IPS-15b (cell line): ENCODE measurements around the gene SLC39A12.

ENCODE experiments used
- H3K27me3 ChIP-seq: one replicate; pipeline ENCODE4 v1.6.1; 2013; ENCODE audit warnings: low read length; ENCODE audit not compliant: control insufficient read depth, insufficient read depth
- H3K36me3 ChIP-seq: one replicate; pipeline ENCODE4 v1.6.1; 2013; ENCODE audit warnings: low read length; ENCODE audit not compliant: control insufficient read depth, insufficient read depth
- H3K4me1 ChIP-seq: one replicate; pipeline ENCODE4 v1.6.1; 2013; ENCODE audit warnings: mild to moderate bottlenecking, low read length; ENCODE audit not compliant: control insufficient read depth, insufficient read depth
- H3K4me3 ChIP-seq: one replicate; pipeline ENCODE4 v1.5.1; 2013; ENCODE audit warnings: low read depth, low read length
- H3K9ac ChIP-seq: one replicate; pipeline ENCODE4 v1.6.1; 2013; ENCODE audit warnings: low read depth, mild to moderate bottlenecking, low read length
- H3K9me3 ChIP-seq: one replicate; pipeline ENCODE4 v1.6.1; 2013; ENCODE audit warnings: mild to moderate bottlenecking, low read length; ENCODE audit not compliant: control insufficient read depth, insufficient read depth

Gene SLC39A12

DNA sequence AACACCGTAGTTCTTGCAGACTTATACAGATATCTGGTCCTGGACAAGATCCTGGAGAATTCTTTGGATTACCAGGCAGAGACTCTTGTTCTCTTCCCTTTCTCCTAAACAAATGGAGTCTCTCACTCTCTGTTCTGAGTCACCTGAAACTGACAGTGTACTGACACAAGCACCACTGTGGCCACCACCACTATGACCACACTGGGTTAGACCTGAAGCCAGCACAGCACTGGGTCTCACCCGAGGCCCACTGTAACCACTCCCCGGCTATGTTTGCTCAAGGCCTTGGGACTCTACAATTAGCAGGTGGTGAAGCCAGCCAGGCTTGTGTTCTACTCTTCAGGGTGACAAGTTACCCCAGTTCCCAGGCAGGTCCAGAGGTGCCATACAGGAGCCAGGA lies 22.8 kb downstream of the SLC39A12 start:
- Histone ChIP-seq H3K4me3 (no peak overlapping the region), H3K9me3 (no peaks in the 10 kb centered on the region), H3K9ac (no peak overlapping the region), H3K4me1 (no peaks in the 10 kb centered on the region), H3K36me3 (no peaks in the 10 kb centered on the region), H3K27me3 (no peaks in the 10 kb centered on the region)

GRCh38 chr10:17980846-17981565 lies 29.3 kb downstream of the SLC39A12 start:
- no peaks in the 10 kb centered on the region for H3K36me3 ChIP-seq
- H3K4me1 ChIP-seq = no peaks in the 10 kb centered on the region
- H3K27me3 ChIP-seq = no peaks in the 10 kb centered on the region
- H3K9me3 ChIP-seq = no peaks in the 10 kb centered on the region
- no peak overlapping the region for H3K9ac ChIP-seq
- H3K4me3 ChIP-seq = no peak overlapping the region

DNA sequence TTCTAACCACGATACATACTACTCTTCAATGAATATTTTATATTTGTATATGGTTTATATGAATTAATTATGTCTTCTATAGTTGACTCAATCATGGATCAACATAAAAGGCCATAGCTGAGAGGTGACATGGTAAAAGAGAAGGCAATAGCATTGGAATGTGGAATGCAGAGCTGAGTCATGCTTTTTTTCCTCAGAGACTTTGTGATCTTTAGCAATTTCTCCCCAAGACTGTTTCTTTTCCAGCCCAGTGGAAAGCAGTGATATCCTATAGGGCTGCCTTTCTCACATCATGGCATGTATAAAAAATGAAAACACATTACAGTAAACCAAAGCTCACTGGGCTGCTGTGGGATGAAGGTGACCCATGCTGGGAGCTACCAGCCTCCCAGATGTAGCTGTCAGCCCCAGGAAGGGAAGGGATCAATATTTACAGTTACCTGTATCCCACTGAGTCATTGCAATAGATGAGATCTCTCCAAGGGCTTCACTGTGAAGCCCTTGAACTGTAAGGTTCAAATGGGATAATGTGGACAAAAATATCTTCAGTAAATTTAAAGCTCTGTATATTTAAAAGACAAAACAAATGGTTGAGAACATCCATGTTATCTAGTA lies 30.2 kb downstream of the SLC39A12 start:
- H3K9ac ChIP-seq = no peak overlapping the region
- H3K36me3 ChIP-seq = no peaks in the 10 kb centered on the region
- H3K4me1 ChIP-seq = no peaks in the 10 kb centered on the region
- H3K9me3 ChIP-seq = no peaks in the 10 kb centered on the region
- no peak overlapping the region for H3K4me3 ChIP-seq
- H3K27me3 ChIP-seq = no peaks in the 10 kb centered on the region

- H3K9me3 ChIP-seq = no peaks in the 10 kb centered on the region
- no peak overlapping the region for H3K4me3 ChIP-seq
- no peaks in the 10 kb centered on the region for H3K27me3 ChIP-seq
- H3K9ac ChIP-seq = no peak overlapping the region
- no peaks in the 10 kb centered on the region for H3K4me1 ChIP-seq
- H3K36me3 ChIP-seq = no peaks in the 10 kb centered on the region
Observed at GRCh38 chr10:17984056-17984455, 32.3 kb downstream of the SLC39A12 start.

- H3K27me3 ChIP-seq = no peaks in the 10 kb centered on the region
- no peaks in the 10 kb centered on the region for H3K36me3 ChIP-seq
- H3K9ac ChIP-seq = no peak overlapping the region
- H3K4me3 ChIP-seq = no peak overlapping the region
- no peaks in the 10 kb centered on the region for H3K9me3 ChIP-seq
- no peaks in the 10 kb centered on the region for H3K4me1 ChIP-seq
Observed at GRCh38 chr10:17984563-17984962, 32.8 kb downstream of the SLC39A12 start.

GRCh38 chr10:17989908-17990767 lies 38.4 kb downstream of the SLC39A12 start:
- Histone ChIP-seq H3K27me3 (no peaks in the 10 kb centered on the region), H3K4me3 (no peak overlapping the region), H3K9ac (no peak overlapping the region), H3K9me3 (no peaks in the 10 kb centered on the region), H3K4me1 (no peaks in the 10 kb centered on the region), H3K36me3 (no peaks in the 10 kb centered on the region)

DNA sequence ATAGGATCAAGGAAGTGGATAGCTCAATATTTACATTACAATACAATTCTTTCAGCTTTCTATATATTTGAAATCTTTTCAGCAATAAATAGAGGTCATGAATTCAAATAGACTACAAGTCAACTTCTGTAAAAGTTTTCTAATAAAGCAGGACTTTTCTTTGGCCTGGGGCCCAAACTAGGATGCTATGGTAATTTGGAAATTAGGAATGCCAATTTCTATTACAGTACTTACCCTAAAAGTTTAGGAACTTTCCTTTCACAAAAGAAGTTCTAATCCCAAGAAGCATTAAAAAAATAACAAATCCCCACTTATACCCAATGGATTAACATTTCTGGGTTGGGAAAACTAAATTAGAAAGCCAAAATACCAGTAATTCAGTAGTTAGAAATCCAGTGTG lies 40.5 kb downstream of the SLC39A12 start:
- H3K4me3 ChIP-seq = no peak overlapping the region
- no peaks in the 10 kb centered on the region for H3K9me3 ChIP-seq
- H3K36me3 ChIP-seq = no peaks in the 10 kb centered on the region
- H3K4me1 ChIP-seq = no peaks in the 10 kb centered on the region
- H3K27me3 ChIP-seq = no peaks in the 10 kb centered on the region
- no peak overlapping the region for H3K9ac ChIP-seq

- H3K27me3 ChIP-seq = no peaks in the 10 kb centered on the region
- H3K9me3 ChIP-seq = no peaks in the 10 kb centered on the region
- H3K4me3 ChIP-seq = no peak overlapping the region
- no peak overlapping the region for H3K9ac ChIP-seq
- H3K36me3 ChIP-seq = no peaks in the 10 kb centered on the region
- H3K4me1 ChIP-seq = no peaks in the 10 kb centered on the region
Observed at GRCh38 chr10:17993361-17993760, 41.6 kb downstream of the SLC39A12 start.

DNA sequence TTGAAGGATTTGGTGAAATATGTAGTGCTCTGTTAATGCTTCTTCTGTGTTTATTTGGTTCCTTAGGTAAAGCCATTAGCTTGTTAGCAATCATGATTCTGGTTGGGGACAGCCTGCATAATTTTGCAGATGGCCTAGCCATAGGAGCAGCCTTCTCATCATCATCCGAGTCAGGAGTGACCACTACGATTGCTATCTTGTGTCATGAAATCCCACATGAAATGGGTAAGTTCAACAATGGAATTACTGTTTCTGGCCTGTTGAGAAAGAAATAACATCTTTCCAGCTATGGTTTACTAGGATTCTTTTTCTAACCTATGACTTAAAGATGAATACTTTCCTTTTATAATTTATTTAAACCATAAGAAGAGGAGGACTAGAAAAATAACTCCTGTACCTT lies 48.9 kb downstream of the SLC39A12 start:
- Histone ChIP-seq H3K4me1 (no peaks in the 10 kb centered on the region), H3K36me3 (no peaks in the 10 kb centered on the region), H3K9ac (no peak overlapping the region), H3K27me3 (no peaks in the 10 kb centered on the region), H3K9me3 (no peaks in the 10 kb centered on the region), H3K4me3 (no peak overlapping the region)

DNA sequence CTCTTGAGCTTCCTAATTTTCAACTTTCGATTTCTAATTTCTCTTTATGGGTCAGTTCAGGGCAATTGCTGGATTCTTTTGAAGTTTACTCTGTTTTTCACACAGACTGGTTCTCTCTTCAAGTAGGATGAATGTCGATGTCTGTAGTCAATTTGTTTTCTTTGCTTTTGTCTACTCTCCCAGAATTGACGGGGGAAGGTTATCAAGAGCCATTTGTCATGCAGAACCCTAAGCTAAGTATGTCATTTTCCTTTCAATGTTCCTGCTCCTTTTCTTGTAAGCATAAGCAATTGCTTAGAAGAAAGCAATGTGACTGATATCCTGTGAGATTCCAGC lies 53.7 kb downstream of the SLC39A12 start:
- no peak overlapping the region for H3K9ac ChIP-seq
- H3K4me1 ChIP-seq = no peaks in the 10 kb centered on the region
- H3K36me3 ChIP-seq = no peaks in the 10 kb centered on the region
- H3K4me3 ChIP-seq = no peak overlapping the region
- no peaks in the 10 kb centered on the region for H3K27me3 ChIP-seq
- H3K9me3 ChIP-seq = no peaks in the 10 kb centered on the region

DNA sequence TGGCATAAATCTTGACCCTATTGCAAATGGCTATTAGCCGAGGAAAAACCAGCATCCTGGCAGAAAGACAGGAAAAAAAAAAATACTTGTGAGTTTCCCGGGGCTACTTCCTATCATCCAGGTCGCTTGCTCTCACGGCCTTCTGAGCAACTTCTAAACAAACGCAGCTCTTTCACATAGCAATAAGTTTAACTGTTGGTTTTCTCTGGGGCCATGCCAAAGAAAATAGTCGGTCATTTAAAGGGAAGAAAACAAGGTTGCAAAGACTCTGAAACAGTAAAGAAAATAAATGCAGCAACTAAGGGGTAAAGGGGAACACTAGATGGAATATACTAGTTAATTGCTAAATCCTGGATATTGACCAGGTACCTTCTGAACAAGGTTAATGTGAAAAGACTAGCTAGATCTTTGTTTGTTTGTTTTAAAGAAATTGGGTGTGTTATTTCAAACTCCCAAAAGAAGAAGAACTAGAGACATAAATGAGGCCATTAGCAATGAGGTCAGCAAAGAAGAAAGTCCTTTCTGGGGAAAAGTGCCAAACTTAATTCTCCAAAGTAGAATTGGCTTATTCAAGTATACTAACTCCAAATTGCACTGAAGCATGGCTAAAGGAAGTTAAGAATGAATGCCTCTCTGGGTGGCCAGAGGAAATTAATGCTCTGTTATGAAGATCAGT lies 54.2 kb downstream of the SLC39A12 start:
- Histone ChIP-seq H3K36me3 (no peaks in the 10 kb centered on the region), H3K9me3 (no peaks in the 10 kb centered on the region), H3K4me3 (no peak overlapping the region), H3K27me3 (no peaks in the 10 kb centered on the region), H3K9ac (no peak overlapping the region), H3K4me1 (no peaks in the 10 kb centered on the region)
